ENCODE measurements around the gene LRRIQ3. TPM values are rescaled to one million over a fixed set of nuclear protein-coding genes. Genes with fewer than 3 reads are reported as not detected.

Gene LRRIQ3
- total RNA-seq (2011; cell fraction: chromatin; rRNA removed; ENCODE audit: low replicate concordance) = 0.21 and 0.95 TPM in 2 replicates
- total RNA-seq (2011; cell fraction: nucleolus; rRNA removed) = 0.26 and 0.33 TPM in 2 replicates
- 0.23 and 0.44 TPM in 2 replicates for total RNA-seq (2011; cell fraction: nucleoplasm; rRNA removed)
- 0.27 and 0.57 TPM in 2 replicates for total RNA-seq (2014; rRNA removed)
- total RNA-seq (2014; rRNA removed; fragmentation: Illumina TruSeq; extraction: Trizol) = 1.5 and 2.0 TPM in 2 replicates
- 1.2 and 1.6 TPM in 2 replicates for total RNA-seq (2015; rRNA removed; fragmentation: Illumina TruSeq; extraction: Trizol)
- 0.82 and 0.98 TPM in 2 replicates for total RNA-seq (2021)
- polyA plus RNA-seq (2011; rRNA removed) = 1.2 and 2.0 TPM in 2 replicates
- 0.19 and 0.41 TPM in 2 replicates for polyA plus RNA-seq (2011; cell fraction: cytosol; rRNA removed)
- 0.53 and 0.83 TPM in 2 replicates for polyA plus RNA-seq (2011; cell fraction: nucleus; rRNA removed)
- 0.74 and 1.1 TPM in 2 replicates for polyA plus RNA-seq (2012)
- 1.0 and 1.7 TPM in 2 replicates for polyA plus RNA-seq (2014; fragmentation: Illumina TruSeq; extraction: Trizol)
- polyA plus RNA-seq (2014; fragmentation: Nextera tagmentation; extraction: Ambion mirVana) = 1 to 10 TPM; 2.4 to 2.8 TPM
- polyA plus RNA-seq (2014; rRNA removed) = 0.38 and 0.91 TPM in 2 replicates
- polyA minus RNA-seq (2011; rRNA and poly(A)+ RNA removed) = 1.1 and 1.6 TPM in 2 replicates
- polyA minus RNA-seq (2011; cell fraction: cytosol; rRNA and poly(A)+ RNA removed) = not detected in 2 replicates
- 0.67 and 1.4 TPM in 2 replicates for polyA minus RNA-seq (2011; cell fraction: nucleus; rRNA and poly(A)+ RNA removed)
- percentile 22 among the genes with signal in this experiment for Bru-seq, nascent RNA
- percentile 17 among the genes with signal in this experiment for BruChase-seq, experiment 1, labeled RNA remaining after a 2-hour chase
- BruChase-seq, experiment 2, labeled RNA remaining after a 6-hour chase = percentile 17 among the genes with signal in this experiment
- long read RNA-seq, experiment 1, partial matches to known transcripts = 0 of 1 reads
- long read RNA-seq, experiment 1, other reads (novel, unspliced or antisense) = 1 of 1 reads
- long read RNA-seq, experiment 2 = 0 reads
- long read RNA-seq, experiment 3, partial matches to known transcripts = 2 of 2 reads
- long read RNA-seq, experiment 3, other reads (novel, unspliced or antisense) = 0 of 2 reads

DNA sequence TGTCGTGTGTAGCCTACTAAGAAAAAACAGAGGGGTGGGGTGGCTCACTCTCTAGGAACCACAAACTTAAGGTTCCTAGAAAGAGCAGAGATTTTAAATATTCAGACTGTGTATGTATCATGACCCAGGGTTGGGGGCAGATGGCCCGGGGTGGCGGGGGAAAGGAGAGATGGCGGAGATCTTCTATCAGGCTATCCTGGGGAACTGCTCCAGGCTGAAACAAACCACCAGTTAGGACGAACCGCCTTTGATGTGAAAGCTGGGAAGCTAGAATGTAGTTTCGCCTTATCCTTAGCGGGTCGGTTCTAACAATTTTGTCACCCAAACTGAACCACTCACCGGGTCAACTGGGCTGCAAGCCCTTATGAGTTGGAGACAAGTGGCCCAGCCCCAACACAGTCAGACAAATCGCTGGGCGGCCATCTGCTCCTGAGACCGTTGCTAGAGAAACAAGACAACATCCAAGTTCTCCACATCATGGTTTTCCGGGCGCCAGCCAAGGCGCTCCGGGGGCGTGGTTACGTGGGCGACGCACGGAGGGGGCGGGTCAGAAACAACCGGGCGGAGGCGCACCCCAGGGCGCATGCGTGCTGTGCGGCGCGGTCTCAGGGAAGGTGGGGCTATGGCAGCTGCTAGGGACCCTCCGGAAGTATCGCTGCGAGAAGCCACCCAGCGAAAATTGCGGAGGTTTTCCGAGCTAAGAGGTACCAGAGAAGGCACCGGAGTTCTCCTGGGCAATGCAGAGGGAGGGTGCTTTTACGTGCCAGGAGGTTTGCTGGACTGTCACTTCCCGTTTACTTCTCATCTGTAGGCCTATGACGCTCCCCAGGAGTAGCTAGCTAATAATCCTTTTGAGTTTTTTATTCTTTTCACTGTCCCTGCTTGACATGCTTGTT, at the start of gene LRRIQ3, which contains the start of gene FPGT:
Gene LRRIQ3 (minus strand): TSS at position 520 of the 896 bp plus-strand sequence. CDS start 14,492 bp downstream, outside the sequence.
Gene FPGT (plus strand): TSS at position 586 of the 896 bp plus-strand sequence. CDS start 37 bp downstream, at position 623.
- ChIA-PET POLR2A (interaction anchor here (0.5 to 1.1 kb wide), 3 partner anchors 15 to 492 kb away, joined by 3 read pairs; no protein-coding TSS in a partner anchor), CTCF (ENCODE audit: low intra/inter-chr PET ratio) (no interaction called here)
- H3K27ac ChIP-seq (ENCODE audit: extremely low read depth, low read depth, low read length) = peak within 1 kb of the TSS; percentile 65
- no peaks in the 10 kb centered on the region for H3K9me3 ChIP-seq (replicated peaks; ENCODE audit: control insufficient read depth, insufficient read depth, low read depth, low read length)
- peak; percentile 96 for ATAC-seq
- TSS peak; percentile 92 for BruUV-seq (replicated peaks)
- peak; percentile 95 for FAIRE-seq
- H3K4me1 ChIP-seq (replicated peaks in 1 of 2; ENCODE audit: control insufficient read depth in 2 of 2, insufficient read depth in 2 of 2, low read length in 2 of 2) = no peaks in the 10 kb centered on the region
- H3K27me3 ChIP-seq (ENCODE audit: control insufficient read depth in 2 of 2, insufficient read depth in 2 of 2, low read length in 2 of 2) = no peaks in the 10 kb centered on the region
- no peaks in the 10 kb centered on the region for H3K9me1 ChIP-seq (ENCODE audit: control insufficient read depth, insufficient read depth, low read length)
- DNase-seq (ENCODE audit: extremely low read depth in 1 of 4, low spot score in 3 of 4) = peak; percentile 96 to 98 (median 98)
- in situ Hi-C loops (cut with MboI) = no loop called here
- intact Hi-C loops (cut with micrococcal nuclease) = loop anchor here (5.0 kb wide), 1 partner anchor 534 kb away; the partner anchor contains the start of genes CRYZ and TYW3
- peaks cover 7% of the 10 kb centered on the region; the same call in 1 of the 3 replicates for H3K36me3 ChIP-seq (ENCODE audit: control insufficient read depth, insufficient read depth, low read length)
- peak within 1 kb of the TSS; percentile 57 for H3K4me3 ChIP-seq
- H4K20me1 ChIP-seq (replicated peaks; ENCODE audit: control insufficient read depth, insufficient read depth, low read length) = no peaks in the 10 kb centered on the region
- under 1% methylated on average over 24 of the region's 41 CpGs for WGBS (ENCODE audit: insufficient coverage, low coverage, missing lambda C conversion rate)
- peaks cover 9% of the 10 kb centered on the region for H3K79me2 ChIP-seq (ENCODE audit: control insufficient read depth, insufficient read depth, low read length)
- H3K4me2 ChIP-seq (ENCODE audit: insufficient read depth, low read length) = peak within 1 kb of the TSS; percentile 89
- H3K9ac ChIP-seq (ENCODE audit: insufficient read depth in 1 of 2, low read depth in 2 of 2, low read length in 2 of 2) = peak within 1 kb of the TSS; percentile 76 to 93
- peak within 1 kb of the TSS; percentile 99 for H2AFZ ChIP-seq (ENCODE audit: low read depth, low read length)
- peak; percentile 72 for TF ChIP-seq RBBP5 (IDR thresholded peaks at IDR 0.05; ENCODE audit: borderline replicate concordance, insufficient read depth, low read length, poor library complexity, severe bottlenecking)
- no peak for TF ChIP-seq ATF1 (CRISPR knock-in tag; IDR thresholded peaks at IDR 0.05)
- peak; percentile 70; the same call in 1 of the 2 replicates for TF ChIP-seq ATF1 (tag; IDR thresholded peaks at IDR 0.05)
- peak; percentile 29 for TF ChIP-seq TBP (optimal IDR thresholded peaks at IDR 0.05; ENCODE audit: low read depth, low read length)
- peak; percentile 47 for TF ChIP-seq EP400 (IDR thresholded peaks at IDR 0.05)
- peak; percentile 84 for TF ChIP-seq POLR2G (IDR thresholded peaks at IDR 0.05; ENCODE audit: low read depth, low read length)
- no peak for TF ChIP-seq CHD4 (IDR thresholded peaks at IDR 0.05; ENCODE audit: insufficient read depth, insufficient replicate concordance, low read depth, low read length, poor library complexity, severe bottlenecking)
- TF ChIP-seq POLR2H (tag; IDR thresholded peaks at IDR 0.05; ENCODE audit: low read depth) = peak; percentile 63
- TF ChIP-seq RBFOX2 (IDR thresholded peaks at IDR 0.05; ENCODE audit: low read depth, low read length) = peak; percentile 89
- no peak for TF ChIP-seq ZNF3 (CRISPR knock-in tag; IDR thresholded peaks at IDR 0.05)
- 0 out of 2 replicates have a peak, but pooled peaks have one; percentile 14 for TF ChIP-seq TEAD4 (IDR thresholded peaks at IDR 0.05; ENCODE audit: low read length)
- TF ChIP-seq TEAD4 (CRISPR knock-in tag; IDR thresholded peaks at IDR 0.05; ENCODE audit: borderline replicate concordance) = no peak
- peak; percentile 51 for TF ChIP-seq SETDB1 (IDR thresholded peaks at IDR 0.05; ENCODE audit: low read length)
- peak; percentile 84 for TF ChIP-seq ETV5 (CRISPR knock-in tag; IDR thresholded peaks at IDR 0.05; ENCODE audit: low read depth)
- TF ChIP-seq FOXJ2 (tag; IDR thresholded peaks at IDR 0.05) = peak; percentile 99
